T-helper 22 cell (primary cell): ENCODE measurements around the gene ASB13.

Experiments
- DNase-seq: peaks from one replicate; pipeline ENCODE4 v3.0.0-alpha.2; 2020; ENCODE audit warnings: low read depth

The ASB13 gene

DNA sequence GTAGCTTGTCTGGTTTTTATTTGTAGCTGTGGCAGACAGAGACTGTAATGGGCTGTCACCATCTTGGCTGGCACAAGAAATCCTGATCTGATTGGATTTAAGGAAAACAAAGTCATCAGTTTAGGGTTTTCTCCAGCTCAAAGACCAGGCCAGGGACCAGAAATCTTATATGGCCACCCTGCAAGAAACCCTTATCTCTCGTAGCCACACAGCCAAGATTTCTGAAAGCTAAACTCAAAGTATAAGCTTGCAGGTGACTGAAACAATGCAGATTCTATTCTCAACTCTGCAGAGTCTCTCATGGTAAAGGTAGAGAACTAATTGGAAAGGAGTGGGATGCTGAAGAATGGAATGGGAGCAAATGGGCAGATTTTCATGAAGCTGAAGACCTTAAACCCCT lies 3.2 kb upstream of the ASB13 start:
- DNase-seq = no peak

DNA sequence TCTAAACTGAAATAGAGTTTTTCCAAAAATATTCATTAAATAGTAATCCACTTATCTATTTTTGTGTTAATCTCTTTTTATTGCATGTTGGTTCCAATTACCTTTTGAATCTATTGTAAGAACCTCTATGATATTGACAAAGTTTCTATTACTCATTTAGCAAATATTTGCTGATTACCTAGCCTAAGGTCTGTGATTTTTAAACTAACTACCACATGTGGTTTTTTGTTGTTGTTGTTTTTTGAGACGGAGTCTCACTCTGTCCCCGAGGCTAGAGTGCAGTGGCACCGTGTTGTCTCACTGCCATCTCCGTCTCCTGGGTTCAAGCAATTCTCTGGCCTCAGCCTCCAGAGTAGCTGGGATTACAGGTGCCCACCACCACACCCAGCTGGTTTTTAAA lies 2.0 kb upstream of the ASB13 start:
- DNase-seq = no peak

DNA sequence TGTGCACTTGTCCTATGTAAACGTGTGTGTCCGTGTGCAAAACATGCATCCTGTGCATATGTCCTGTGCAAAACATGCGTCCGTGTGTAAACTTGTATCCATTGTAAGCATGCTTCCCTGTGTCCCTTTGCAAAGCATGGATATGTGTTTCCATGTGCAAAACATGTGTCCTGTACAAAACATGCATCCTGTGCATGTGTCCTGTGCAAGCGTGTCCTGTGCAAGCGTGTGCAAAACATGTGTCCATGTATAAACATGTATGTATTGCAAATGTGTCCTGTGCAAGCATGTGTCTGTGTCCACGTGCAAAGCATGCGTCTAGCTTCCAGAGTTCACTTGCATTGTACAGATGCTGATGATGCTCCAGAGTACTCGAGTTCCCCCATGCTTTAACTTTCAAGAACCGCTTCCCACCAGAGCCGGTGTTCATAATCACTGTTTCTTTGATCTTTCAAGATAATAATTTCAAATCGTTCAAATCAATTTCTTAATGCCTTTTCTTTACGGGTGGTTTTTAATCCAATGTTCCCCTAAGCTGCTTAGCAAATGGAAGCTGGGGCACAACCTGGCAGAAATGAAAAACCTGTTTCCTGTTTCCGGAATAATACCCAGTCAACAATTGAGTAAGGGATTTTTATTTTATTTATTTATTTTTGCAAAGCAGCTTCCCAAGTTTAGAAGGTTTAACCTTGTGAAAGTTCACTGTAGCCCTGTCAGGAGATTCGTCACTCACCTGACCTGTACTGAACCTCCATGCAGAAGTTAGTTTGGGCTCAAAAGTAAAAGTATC lies 641 bp upstream of the ASB13 start:
- no peak for DNase-seq

GRCh38 chr10:5665373-5666007 lies 905 bp downstream of the ASB13 start:
- DNase-seq = no peak

GRCh38 chr10:5663692-5664427 lies 2.5 kb downstream of the ASB13 start:
- no peak for DNase-seq

GRCh38 chr10:5662708-5663579 lies 3.5 kb downstream of the ASB13 start:
- no peak for DNase-seq

- no peak for DNase-seq
These were observed 5.4 kb downstream of the ASB13 start for GRCh38 chr10:5661043-5661442.

DNA sequence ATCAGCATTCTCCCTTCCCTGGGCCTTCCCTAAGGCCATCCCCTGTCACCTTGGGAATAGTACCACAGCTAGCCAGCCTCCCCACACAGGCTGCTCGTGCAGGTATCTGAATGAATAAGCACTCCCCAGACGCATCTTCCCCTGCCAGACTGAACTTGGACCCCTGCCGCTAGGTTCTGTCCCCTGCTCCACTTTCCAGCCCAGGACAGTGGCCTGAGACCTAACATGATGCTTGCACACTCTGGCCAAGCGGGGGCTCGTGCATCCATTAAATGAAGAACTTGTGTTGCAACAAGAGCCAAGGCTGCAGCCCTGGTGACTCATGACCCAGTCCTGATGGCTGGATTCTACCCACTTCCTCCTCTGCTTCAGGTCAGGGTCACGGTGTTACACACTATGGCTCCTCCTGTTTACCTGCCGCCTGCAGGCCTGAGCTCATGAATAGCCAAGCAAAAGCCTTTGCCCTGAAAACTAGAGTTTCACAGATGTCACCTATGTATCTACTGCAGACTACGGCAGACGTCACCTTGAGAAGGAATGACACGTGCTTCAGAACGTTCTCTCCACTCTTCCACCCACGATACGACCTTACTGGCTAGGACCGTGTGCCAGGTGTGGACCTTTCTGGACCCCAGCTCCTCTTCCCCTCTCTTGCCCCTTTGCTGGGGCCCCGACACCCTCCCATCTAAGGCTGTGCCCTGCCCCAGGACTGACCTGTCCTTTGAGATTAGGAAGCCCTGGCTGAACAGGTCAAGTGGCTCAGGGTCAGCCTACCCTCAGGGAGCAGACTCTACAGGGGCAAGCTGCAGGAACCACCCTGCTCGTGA lies 6.5 kb downstream of the ASB13 start:
- DNase-seq = no peak

DNA sequence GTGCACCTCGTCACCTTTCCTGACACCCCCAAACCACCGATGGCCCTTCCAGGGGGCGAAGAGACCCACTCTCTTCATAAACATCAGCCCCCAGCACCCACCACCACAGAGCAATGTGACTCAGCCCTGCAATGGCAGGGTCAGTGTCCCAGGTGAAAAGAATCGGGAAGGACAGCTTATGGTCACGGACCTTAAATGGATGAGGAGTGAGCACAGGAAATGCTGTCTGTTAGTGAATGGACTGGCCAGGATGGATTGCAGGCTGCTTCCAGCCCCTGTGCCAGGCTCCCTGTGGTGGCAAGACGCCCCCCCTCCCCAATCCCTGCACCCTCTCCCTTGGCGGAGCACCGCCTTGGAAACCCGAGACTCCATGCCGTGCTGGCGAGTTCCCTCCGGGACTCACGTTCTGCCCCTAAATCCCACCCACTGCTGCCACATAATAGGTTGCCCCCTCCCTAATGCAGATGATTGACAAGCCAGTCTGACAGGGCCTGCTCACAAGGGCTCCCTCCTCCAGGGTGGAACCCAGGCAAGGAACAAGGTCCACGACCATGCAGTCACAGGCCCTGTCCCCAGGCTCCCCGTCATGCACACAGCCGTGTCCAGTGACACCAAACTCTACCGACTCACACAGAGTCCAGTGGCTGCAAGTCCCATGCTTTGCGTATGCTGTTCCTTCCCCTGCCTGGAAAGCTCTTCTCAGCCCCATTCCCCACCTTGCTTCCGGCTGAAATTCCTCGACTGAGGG lies 7.3 kb downstream of the ASB13 start:
- no peak for DNase-seq

GRCh38 chr10:5656737-5657579 lies 9.4 kb downstream of the ASB13 start:
- no peak for DNase-seq

DNA sequence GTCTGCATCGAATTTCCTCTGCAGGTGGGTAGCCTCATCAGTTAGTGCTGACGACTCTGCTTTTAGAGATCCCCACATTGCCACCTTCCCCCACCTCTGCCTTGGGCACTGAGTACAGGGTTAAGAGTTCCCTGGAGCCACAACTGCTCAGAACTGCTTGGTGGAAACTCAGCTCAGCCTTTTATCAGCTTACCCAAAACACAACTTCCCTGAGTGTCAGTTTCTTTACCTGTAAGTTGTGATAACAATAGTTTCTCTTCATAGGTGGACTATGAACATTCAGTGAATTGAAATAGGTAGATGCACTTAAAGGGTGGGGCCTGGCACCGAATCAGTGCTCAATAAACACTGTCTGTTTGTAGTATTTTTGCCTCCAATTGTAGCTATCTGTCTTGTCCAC lies 11.3 kb downstream of the ASB13 start:
- no peak for DNase-seq

DNA sequence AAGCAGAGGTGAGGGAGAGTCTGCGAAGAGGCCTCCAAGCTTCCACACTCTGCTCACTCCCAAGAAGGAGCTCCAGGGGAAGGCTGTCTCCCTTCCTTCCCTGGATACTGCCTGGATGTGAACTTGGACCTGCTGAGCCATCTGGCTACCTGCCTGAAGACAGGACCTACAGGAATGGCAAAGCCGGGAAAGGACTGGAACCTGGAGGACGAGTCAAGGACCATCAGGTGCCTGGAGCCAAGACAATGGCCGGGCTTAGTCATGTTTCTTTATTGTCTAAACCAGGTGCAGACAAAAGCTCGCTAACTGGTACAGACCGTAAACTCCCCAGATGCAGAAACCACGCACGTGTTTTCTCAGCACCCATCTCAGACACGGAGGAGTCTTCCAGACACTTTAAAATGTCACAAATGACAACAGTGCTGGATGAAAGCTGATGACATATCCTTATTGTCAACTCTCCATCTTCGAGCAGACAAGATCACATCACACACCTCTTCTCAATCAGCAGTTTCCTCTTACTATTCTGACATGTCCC lies 12.1 kb downstream of the ASB13 start:
- DNase-seq = no peak

- no peak for DNase-seq
These were observed 13.6 kb downstream of the ASB13 start for GRCh38 chr10:5652746-5653145.

DNA sequence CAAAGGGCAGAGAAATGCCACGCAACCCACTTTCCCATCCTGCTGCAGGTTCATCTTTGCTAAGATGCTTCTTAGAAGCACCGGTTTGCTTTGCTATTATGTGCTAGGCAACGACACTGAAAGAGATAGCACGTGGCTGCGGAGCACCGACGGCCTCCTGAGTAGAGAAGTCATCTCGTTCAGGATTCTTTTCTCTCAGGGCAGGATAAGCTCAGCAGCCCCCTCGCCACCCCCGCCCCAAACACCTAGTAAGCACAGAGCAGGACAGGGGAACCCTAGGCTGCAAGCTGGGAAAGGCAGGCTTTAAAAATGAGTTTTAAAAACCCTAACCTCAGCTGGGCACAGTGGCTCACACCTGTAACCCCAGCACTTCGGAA lies 15.0 kb downstream of the ASB13 start:
- no peak for DNase-seq

- DNase-seq = no peak
These were observed 15.6 kb downstream of the ASB13 start for GRCh38 chr10:5650664-5651387.

- no peak for DNase-seq
These were observed 16.6 kb downstream of the ASB13 start for GRCh38 chr10:5649746-5650145.

- no peak for DNase-seq
These were observed 17.6 kb downstream of the ASB13 start for GRCh38 chr10:5648494-5649457.
